Left forelimb (tissue), 1 donor: ENCODE data around the gene PYGO2.
"Not testable (repeated sequence)": the region's sequence is repeated elsewhere in the genome, so short reads cannot be mapped to it uniquely, and the experiment has no call there.

Source experiments
- DNase-seq: peaks from one replicate; pipeline ENCODE4 v3.0.0-alpha.2; 2018; ENCODE audit warnings: low spot score

The PYGO2 gene

GRCh38 chr1:154908129-154908528 is 53.5 kb downstream of the PYGO2 start:
- not testable (repeated sequence) for DNase-seq
